MM.1S (cell line): ENCODE measurements around the gene JPH3.

Experiments
- DNase-seq: peaks from one replicate; pipeline ENCODE4 v3.0.0-alpha.2; 2015
- H2AFZ ChIP-seq: fragments of 300-600 bp; sonication (generic); 2 replicates; pipeline ENCODE4 v1.6.0; 2016; ENCODE audit warnings: antibody characterized with exemption, low read length
- H3F3A ChIP-seq: fragments of 300-600 bp; sonication (generic); 2 replicates; pipeline ENCODE4 v1.6.1; 2016; ENCODE audit warnings: mild to moderate bottlenecking, antibody characterized with exemption, low read length, moderate library complexity, mixed read lengths; ENCODE audit not compliant: insufficient read depth
- H3K27ac ChIP-seq: fragments of 300-600 bp; sonication (generic); 2 replicates; pipeline ENCODE4 v1.5.1; 2016; ENCODE audit warnings: mild to moderate bottlenecking, low read length
- H3K27me3 ChIP-seq: fragments of 300-600 bp; sonication (generic); replicated peaks from 2 replicates; pipeline ENCODE4 v1.6.0; 2016; ENCODE audit warnings: low read length; ENCODE audit not compliant: insufficient read depth
- H3K36me3 ChIP-seq: fragments of 300-600 bp; sonication (generic); replicated peaks from 2 replicates; pipeline ENCODE4 v1.6.1; 2016; ENCODE audit warnings: mild to moderate bottlenecking, low read length, mixed read lengths; ENCODE audit not compliant: insufficient read depth
- H3K4me1 ChIP-seq: fragments of 300-600 bp; sonication (generic); 2 replicates; pipeline ENCODE4 v1.6.1; 2016; ENCODE audit warnings: low read length, mixed read lengths
- H3K4me2 ChIP-seq: fragments of 300-600 bp; sonication (generic); 2 replicates; pipeline ENCODE4 v1.6.0; 2016; ENCODE audit warnings: low read depth, low read length
- H3K4me3 ChIP-seq: fragments of 300-600 bp; sonication (generic); 2 replicates; pipeline ENCODE4 v1.5.1; 2016; ENCODE audit warnings: low read length, mixed read lengths
- H3K79me2 ChIP-seq: fragments of 300-600 bp; sonication (generic); 2 replicates; pipeline ENCODE4 v1.6.1; 2016; ENCODE audit warnings: mixed run types, low read length, mixed read lengths
- H3K9ac ChIP-seq: fragments of 300-600 bp; sonication (generic); 2 replicates; pipeline ENCODE4 v1.6.1; 2016; ENCODE audit warnings: low read length, mixed read lengths
- H3K9me2 ChIP-seq: fragments of 300-600 bp; sonication (generic); replicated peaks from 2 replicates; pipeline ENCODE4 v1.6.1; 2016; ENCODE audit warnings: mild to moderate bottlenecking, low read length, mixed read lengths; ENCODE audit not compliant: insufficient read depth
- H3K9me3 ChIP-seq: fragments of 300-600 bp; sonication (generic); replicated peaks from 2 replicates; pipeline ENCODE4 v1.6.1; 2016; ENCODE audit warnings: mild to moderate bottlenecking, low read length, mixed read lengths; ENCODE audit not compliant: insufficient read depth
- H4K20me1 ChIP-seq: fragments of 300-600 bp; sonication (generic); 2 replicates; pipeline ENCODE4 v1.6.1; 2016; ENCODE audit warnings: mild to moderate bottlenecking, low read length, moderate library complexity, mixed read lengths; ENCODE audit not compliant: insufficient read depth
- EZH2 ChIP-seq: fragments of 300-600 bp; sonication (generic); optimal IDR thresholded peaks from 2 replicates; pipeline ENCODE3; 2017; ENCODE audit warnings: low read depth, mild to moderate bottlenecking, antibody characterized with exemption, low read length, mixed read lengths
- EZH2phosphoT487 ChIP-seq: fragments of 300-600 bp; sonication (generic); IDR thresholded peaks from 2 replicates; pipeline ENCODE4 v1.6.1; 2018; ENCODE audit warnings: antibody characterized with exemption, low read length
- TF ChIP-seq, protein P1 (sequence below): fragments of 300-600 bp; sonication (generic); IDR thresholded peaks from 2 replicates; pipeline ENCODE4 v1.5.1; 2016; ENCODE audit warnings: antibody characterized with exemption, low read length, mixed read lengths

Gene JPH3

DNA sequence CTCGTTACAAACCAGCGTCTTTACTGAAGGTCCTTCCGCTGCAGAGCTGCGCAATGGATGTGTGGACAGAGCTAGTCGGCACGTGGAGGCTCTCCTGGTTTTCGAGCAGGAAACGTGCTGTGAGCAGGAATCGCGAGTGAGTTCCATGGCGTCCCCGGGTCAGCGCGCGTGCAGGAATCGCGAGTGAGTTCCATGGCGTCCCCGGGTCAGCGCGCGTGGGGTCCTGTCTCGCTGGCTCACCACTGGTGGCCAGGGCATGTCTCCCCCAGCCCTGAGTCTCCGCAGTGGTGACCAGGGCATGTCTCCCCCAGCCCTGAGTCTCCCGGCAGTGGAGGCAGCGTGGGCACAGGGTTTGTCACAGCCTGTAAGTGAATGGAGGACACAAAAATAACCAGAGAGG lies 100.8 kb downstream of the JPH3 start:
- no peak for DNase-seq
- H3K9me3 ChIP-seq: no peaks in the 10 kb centered on the region
- no peaks in the 10 kb centered on the region for H3K9me2 ChIP-seq
- no peaks in the 10 kb centered on the region for H3K79me2 ChIP-seq
- no peak for TF ChIP-seq EZH2
- TF ChIP-seq, protein P1, sequence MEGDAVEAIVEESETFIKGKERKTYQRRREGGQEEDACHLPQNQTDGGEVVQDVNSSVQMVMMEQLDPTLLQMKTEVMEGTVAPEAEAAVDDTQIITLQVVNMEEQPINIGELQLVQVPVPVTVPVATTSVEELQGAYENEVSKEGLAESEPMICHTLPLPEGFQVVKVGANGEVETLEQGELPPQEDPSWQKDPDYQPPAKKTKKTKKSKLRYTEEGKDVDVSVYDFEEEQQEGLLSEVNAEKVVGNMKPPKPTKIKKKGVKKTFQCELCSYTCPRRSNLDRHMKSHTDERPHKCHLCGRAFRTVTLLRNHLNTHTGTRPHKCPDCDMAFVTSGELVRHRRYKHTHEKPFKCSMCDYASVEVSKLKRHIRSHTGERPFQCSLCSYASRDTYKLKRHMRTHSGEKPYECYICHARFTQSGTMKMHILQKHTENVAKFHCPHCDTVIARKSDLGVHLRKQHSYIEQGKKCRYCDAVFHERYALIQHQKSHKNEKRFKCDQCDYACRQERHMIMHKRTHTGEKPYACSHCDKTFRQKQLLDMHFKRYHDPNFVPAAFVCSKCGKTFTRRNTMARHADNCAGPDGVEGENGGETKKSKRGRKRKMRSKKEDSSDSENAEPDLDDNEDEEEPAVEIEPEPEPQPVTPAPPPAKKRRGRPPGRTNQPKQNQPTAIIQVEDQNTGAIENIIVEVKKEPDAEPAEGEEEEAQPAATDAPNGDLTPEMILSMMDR: no peak
- no peak for TF ChIP-seq EZH2phosphoT487
- H3K27me3 ChIP-seq: no peaks in the 10 kb centered on the region
- H3K36me3 ChIP-seq: no peaks in the 10 kb centered on the region
- H3K9ac ChIP-seq: no peak overlapping the region
- H3F3A ChIP-seq: no peaks in the 10 kb centered on the region
- H2AFZ ChIP-seq: no peak overlapping the region
- no peak overlapping the region for H3K4me2 ChIP-seq
- H3K4me3 ChIP-seq: no peak overlapping the region
- no peak overlapping the region for H3K27ac ChIP-seq
- no peaks in the 10 kb centered on the region for H4K20me1 ChIP-seq
- no peaks in the 10 kb centered on the region for H3K4me1 ChIP-seq

- Histone ChIP-seq H3K79me2 (no peaks in the 10 kb centered on the region), H3K27me3 (no peaks in the 10 kb centered on the region), H3K9me3 (no peaks in the 10 kb centered on the region), H3K4me1 (no peaks in the 10 kb centered on the region), H3K4me3 (no peak overlapping the region), H4K20me1 (no peaks in the 10 kb centered on the region), H3K36me3 (no peaks in the 10 kb centered on the region), H3K9ac (no peak overlapping the region), H3K4me2 (no peak overlapping the region), H3K27ac (no peak overlapping the region), H3F3A (no peaks in the 10 kb centered on the region), H2AFZ (no peak overlapping the region), H3K9me2 (no peaks in the 10 kb centered on the region)
- no peak for TF ChIP-seq EZH2
- TF ChIP-seq EZH2phosphoT487: no peak
- TF ChIP-seq, protein P1: no peak
- no peak for DNase-seq
Observed at GRCh38 chr16:87703835-87704375, 101.6 kb downstream of the JPH3 start.

DNA sequence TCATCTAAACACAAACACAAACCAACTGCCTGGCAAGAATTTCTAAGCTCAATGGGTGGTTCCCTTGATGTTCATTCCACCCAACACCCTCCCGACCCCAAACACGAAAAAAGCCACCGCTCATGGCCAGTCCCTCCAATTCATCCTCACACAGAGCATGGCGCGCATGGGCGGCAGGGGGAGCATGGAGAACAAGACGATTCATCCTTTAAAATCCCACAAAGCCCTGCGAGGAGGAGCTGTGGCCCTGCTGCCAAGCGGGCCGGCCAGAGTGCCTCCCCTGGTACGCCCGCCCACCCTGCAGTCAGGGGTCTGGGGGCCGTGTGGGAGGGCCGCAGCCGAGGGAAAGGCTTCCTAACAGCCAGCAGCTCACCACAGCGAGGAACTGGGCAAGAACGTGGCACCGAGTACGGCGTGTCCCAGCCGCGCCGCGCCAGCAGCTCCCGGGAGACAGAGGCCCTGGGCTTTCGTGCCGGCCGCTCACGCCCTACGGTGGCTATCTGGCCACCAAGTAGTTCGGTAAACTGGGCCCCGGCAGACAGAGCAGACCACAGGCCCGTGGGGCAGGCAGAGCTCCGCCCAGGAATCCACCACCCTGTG lies 102.5 kb downstream of the JPH3 start:
- no peaks in the 10 kb centered on the region for H3K36me3 ChIP-seq
- no peak for DNase-seq

More for the DNA sequence above, 102.5 kb downstream of the JPH3 start:
- H3K27ac ChIP-seq: no peak overlapping the region
- no peaks in the 10 kb centered on the region for H3K4me1 ChIP-seq
- TF ChIP-seq EZH2phosphoT487 (no peak), EZH2 (no peak)
- TF ChIP-seq, protein P1: no peak
- H3K4me2 ChIP-seq: no peak overlapping the region
- no peaks in the 10 kb centered on the region for H3K9me2 ChIP-seq
- no peaks in the 10 kb centered on the region for H4K20me1 ChIP-seq
- no peak overlapping the region for H2AFZ ChIP-seq
- H3K27me3 ChIP-seq: no peaks in the 10 kb centered on the region
- no peaks in the 10 kb centered on the region for H3F3A ChIP-seq
- H3K79me2 ChIP-seq: no peaks in the 10 kb centered on the region
- H3K4me3 ChIP-seq: no peak overlapping the region
- H3K9me3 ChIP-seq: no peaks in the 10 kb centered on the region
- no peak overlapping the region for H3K9ac ChIP-seq
